Panc1 (cell line): ENCODE results near the gene FAM163B. TPM values are rescaled to one million over a fixed set of nuclear protein-coding genes. Genes with fewer than 3 reads are reported as not detected.

ENCODE experiments used
- ATAC-seq: fragments of 200-7000 bp; cut with Tn5 transposase; 2 replicates; pipeline ENCODE4 v1.9.1; 2020; ENCODE audit warnings: mild to moderate bottlenecking, moderate library complexity
- BruUV-seq: library from RNA; stranded (reverse); fragments of 400-500 nt; replicated peaks from 2 replicates; lab custom pipeline; 2021; lab: Mats Ljungman, UMichigan
- CTCF ChIA-PET: fragments of 300-600 bp; sonication (Branson Sonifier 250); formaldehyde crosslinking; loops from one replicate; lab custom pipeline; 2022; ENCODE audit warnings: antibody characterized with exemption; lab: Charles Lee
- POLR2A ChIA-PET: fragments of 300-600 bp; sonication (Branson Sonifier 250); formaldehyde crosslinking; loops from one replicate; lab custom pipeline; 2022; ENCODE audit warnings: antibody characterized with exemption; lab: Charles Lee
- DNase-seq: peaks from one replicate; pipeline ENCODE4 v3.0.0-alpha.2; 2010; ENCODE audit warnings: low read depth, low spot score
- H3K27ac ChIP-seq: 2 replicates; pipeline ENCODE4 v1.5.1; 2011; ENCODE audit warnings: mild to moderate bottlenecking, low read length, inconsistent platforms
- H3K27me3 ChIP-seq: fragments of 200-500 bp; sonication (Bioruptor generic); 2 replicates; pipeline ENCODE4 v1.6.0; 2014; ENCODE audit warnings: low read length, inconsistent platforms; ENCODE audit not compliant: control insufficient read depth, insufficient read depth
- H3K36me3 ChIP-seq: fragments of 200-500 bp; sonication (Bioruptor generic); 2 replicates; pipeline ENCODE4 v1.5.1; 2014; ENCODE audit warnings: inconsistent platforms, mild to moderate bottlenecking, low read length, moderate library complexity; ENCODE audit not compliant: control insufficient read depth, insufficient read depth
- H3K4me1 ChIP-seq: 2 replicates; pipeline ENCODE4 v1.5.1; 2011; ENCODE audit warnings: inconsistent platforms, mild to moderate bottlenecking, low read length, moderate library complexity; ENCODE audit not compliant: control insufficient read depth, insufficient read depth
- H3K4me3 ChIP-seq, 2 experiments: 2 replicates each; pipeline ENCODE4 v1.5.1; 2011 to 2012; ENCODE audit warnings: low read depth in 2 of 2, low read length in 2 of 2, mild to moderate bottlenecking in 2 of 2, inconsistent platforms in 1 of 2, moderate library complexity in 1 of 2
- H3K9me3 ChIP-seq: fragments of 200-500 bp; sonication (Bioruptor generic); 2 replicates; pipeline ENCODE4 v1.5.1; 2014; ENCODE audit warnings: low read depth, mild to moderate bottlenecking, inconsistent platforms, low read length, moderate library complexity; ENCODE audit not compliant: control insufficient read depth, insufficient read depth
- POLR2AphosphoS5 ChIP-seq: IDR thresholded peaks from 2 replicates; pipeline ENCODE4 v1.6.1; 2012; ENCODE audit warnings: mild to moderate bottlenecking, low read depth, low read length, moderate library complexity
- SIN3A ChIP-seq: IDR thresholded peaks from 2 replicates; pipeline ENCODE4 v1.6.1; 2012; ENCODE audit warnings: low read depth, mild to moderate bottlenecking, low read length, moderate library complexity, borderline replicate concordance; ENCODE audit not compliant: insufficient read depth
- TCF7L2 ChIP-seq: IDR thresholded peaks from 2 replicates; pipeline ENCODE4 v1.6.1; 2011; ENCODE audit warnings: mild to moderate bottlenecking, low read depth, low read length, inconsistent platforms
- in situ Hi-C: cut with HindIII; loops from 2 replicates; pipeline ENCODE4 v1.10.0; 2016; ENCODE audit warnings: low sequenced_read_pairs, low pct_unique_long_range_greater_than_20kb
- intact Hi-C: fragments of 100-400 bp; cut with micrococcal nuclease; formaldehyde crosslinking; loops from one replicate; pipeline ENCODE4 v1.10.0; 2022; ENCODE audit not compliant: unreplicated experiment
- total RNA-seq: library from RNA; stranded (reverse); gene quantifications from one replicate; pipeline ENCODE4 v1.2.1, GENCODE V29; 2021; ENCODE audit not compliant: unreplicated experiment
- TF ChIP-seq, protein P1 (sequence below), 2 experiments: IDR thresholded peaks; 2 replicates each; pipeline ENCODE4 v1.6.1; 2011 to 2012; ENCODE audit warnings: low read depth in 2 of 2, control low read depth in 1 of 2, low read length in 1 of 2, mild to moderate bottlenecking in 1 of 2, moderate library complexity in 1 of 2; ENCODE audit not compliant: insufficient read depth in 1 of 2
- TF ChIP-seq, protein P2 (sequence below): fragments of 450-650 bp; IDR thresholded peaks from 2 replicates; pipeline ENCODE4 v1.5.1; 2017; ENCODE audit warnings: mild to moderate bottlenecking

The FAM163B gene
- total RNA-seq, 1 experiment from 2014 or later: not detected

DNA sequence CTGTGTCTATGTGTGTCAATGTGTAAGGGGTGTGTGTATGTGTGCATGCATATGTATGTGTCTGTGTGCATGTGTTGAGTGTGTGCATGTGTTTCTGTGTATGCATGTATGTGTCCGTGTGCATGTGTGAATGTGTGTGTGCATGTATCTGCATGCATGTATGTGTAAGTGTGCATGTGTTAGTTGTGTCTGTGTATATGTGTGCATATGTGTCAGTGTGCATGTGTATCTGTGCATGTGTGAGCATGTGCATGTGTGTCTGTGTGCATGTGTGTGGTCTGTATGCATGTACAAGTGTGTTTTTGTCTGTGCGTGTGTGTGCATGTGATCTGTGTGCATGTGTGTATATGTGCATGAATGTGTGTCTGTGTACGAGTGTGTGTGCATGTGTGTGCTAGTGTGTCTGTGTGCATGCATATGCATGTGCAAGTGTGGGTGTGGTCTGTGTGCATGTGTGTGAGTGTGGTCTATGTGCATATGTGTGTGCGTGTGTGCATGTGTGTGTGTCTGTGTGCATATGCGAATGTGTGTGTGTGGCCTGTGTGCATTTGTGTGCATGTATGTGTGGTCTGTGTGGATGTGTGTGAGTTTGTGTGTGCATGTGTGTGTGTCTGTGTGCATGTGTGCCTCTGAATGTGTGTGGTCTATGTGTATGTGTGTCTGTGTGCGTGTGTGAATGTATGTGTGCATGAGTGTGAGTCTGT, 9.6 kb downstream of the FAM163B start:
- intact Hi-C loops (no loop called here), in situ Hi-C loops (no loop called here)
- no peak for DNase-seq
- Histone ChIP-seq H3K4me1 (no peaks in the 10 kb centered on the region), H3K27me3 (no peaks in the 10 kb centered on the region), H3K36me3 (no peaks in the 10 kb centered on the region), H3K27ac (no peak overlapping the region), H3K9me3 (peaks cover 6% of the 10 kb centered on the region), H3K4me3 (no peak overlapping the region)
- TF ChIP-seq, protein P1, sequence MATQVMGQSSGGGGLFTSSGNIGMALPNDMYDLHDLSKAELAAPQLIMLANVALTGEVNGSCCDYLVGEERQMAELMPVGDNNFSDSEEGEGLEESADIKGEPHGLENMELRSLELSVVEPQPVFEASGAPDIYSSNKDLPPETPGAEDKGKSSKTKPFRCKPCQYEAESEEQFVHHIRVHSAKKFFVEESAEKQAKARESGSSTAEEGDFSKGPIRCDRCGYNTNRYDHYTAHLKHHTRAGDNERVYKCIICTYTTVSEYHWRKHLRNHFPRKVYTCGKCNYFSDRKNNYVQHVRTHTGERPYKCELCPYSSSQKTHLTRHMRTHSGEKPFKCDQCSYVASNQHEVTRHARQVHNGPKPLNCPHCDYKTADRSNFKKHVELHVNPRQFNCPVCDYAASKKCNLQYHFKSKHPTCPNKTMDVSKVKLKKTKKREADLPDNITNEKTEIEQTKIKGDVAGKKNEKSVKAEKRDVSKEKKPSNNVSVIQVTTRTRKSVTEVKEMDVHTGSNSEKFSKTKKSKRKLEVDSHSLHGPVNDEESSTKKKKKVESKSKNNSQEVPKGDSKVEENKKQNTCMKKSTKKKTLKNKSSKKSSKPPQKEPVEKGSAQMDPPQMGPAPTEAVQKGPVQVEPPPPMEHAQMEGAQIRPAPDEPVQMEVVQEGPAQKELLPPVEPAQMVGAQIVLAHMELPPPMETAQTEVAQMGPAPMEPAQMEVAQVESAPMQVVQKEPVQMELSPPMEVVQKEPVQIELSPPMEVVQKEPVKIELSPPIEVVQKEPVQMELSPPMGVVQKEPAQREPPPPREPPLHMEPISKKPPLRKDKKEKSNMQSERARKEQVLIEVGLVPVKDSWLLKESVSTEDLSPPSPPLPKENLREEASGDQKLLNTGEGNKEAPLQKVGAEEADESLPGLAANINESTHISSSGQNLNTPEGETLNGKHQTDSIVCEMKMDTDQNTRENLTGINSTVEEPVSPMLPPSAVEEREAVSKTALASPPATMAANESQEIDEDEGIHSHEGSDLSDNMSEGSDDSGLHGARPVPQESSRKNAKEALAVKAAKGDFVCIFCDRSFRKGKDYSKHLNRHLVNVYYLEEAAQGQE (IDR thresholded peaks at IDR 0.05; ENCODE audit: insufficient read depth in 1 of 2, low read depth in 2 of 2, low read length in 1 of 2): no peak
- TF ChIP-seq, protein P2, sequence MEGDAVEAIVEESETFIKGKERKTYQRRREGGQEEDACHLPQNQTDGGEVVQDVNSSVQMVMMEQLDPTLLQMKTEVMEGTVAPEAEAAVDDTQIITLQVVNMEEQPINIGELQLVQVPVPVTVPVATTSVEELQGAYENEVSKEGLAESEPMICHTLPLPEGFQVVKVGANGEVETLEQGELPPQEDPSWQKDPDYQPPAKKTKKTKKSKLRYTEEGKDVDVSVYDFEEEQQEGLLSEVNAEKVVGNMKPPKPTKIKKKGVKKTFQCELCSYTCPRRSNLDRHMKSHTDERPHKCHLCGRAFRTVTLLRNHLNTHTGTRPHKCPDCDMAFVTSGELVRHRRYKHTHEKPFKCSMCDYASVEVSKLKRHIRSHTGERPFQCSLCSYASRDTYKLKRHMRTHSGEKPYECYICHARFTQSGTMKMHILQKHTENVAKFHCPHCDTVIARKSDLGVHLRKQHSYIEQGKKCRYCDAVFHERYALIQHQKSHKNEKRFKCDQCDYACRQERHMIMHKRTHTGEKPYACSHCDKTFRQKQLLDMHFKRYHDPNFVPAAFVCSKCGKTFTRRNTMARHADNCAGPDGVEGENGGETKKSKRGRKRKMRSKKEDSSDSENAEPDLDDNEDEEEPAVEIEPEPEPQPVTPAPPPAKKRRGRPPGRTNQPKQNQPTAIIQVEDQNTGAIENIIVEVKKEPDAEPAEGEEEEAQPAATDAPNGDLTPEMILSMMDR: no peak
- no peak for TF ChIP-seq POLR2AphosphoS5
- no peak for TF ChIP-seq SIN3A
- TF ChIP-seq TCF7L2: no peak
- ChIA-PET POLR2A (no interaction called here), CTCF (no interaction called here)
- no TSS peak for BruUV-seq
- ATAC-seq: no peak

DNA sequence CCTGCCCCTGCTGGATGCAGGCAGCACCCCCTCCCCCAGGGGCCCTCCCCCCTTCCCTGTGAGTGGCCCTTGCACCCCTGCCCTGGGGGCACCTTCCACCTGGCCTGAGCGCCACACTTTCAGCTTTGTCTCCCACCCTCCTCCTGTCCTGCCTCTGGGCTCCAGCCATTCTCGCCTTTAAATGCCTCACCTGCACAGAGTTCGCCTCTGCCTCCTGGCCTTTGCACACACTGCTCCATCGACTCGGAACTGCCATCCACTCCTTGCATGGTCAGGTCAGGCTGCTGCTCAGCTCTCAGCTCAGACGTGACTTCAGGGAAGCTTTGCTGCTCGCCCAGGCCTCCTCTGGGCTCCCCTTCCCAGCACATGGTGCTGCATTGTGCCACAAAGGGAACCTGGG, 10.2 kb downstream of the FAM163B start:
- TF ChIP-seq SIN3A (no peak), POLR2AphosphoS5 (no peak), TCF7L2 (no peak)
- TF ChIP-seq, protein P1 (IDR thresholded peaks at IDR 0.05; ENCODE audit: insufficient read depth in 1 of 2, low read depth in 2 of 2, low read length in 1 of 2): no peak
- TF ChIP-seq, protein P2: no peak
- Histone ChIP-seq H3K27ac (no peak overlapping the region), H3K4me3 (no peak overlapping the region), H3K4me1 (no peaks in the 10 kb centered on the region), H3K36me3 (no peaks in the 10 kb centered on the region), H3K9me3 (peaks cover 6% of the 10 kb centered on the region), H3K27me3 (no peaks in the 10 kb centered on the region)
- in situ Hi-C loops: no loop called here
- ChIA-PET CTCF (no interaction called here), POLR2A (no interaction called here)
- BruUV-seq: no TSS peak
- DNase-seq (no peak), ATAC-seq (no peak)
- intact Hi-C loops: no loop called here
